GM23338 (cell line): Measurements from ENCODE around the gene KRTAP3-2. TPM values are rescaled to one million over a fixed set of nuclear protein-coding genes. Genes with fewer than 3 reads are reported as not detected.

ENCODE experiments used
- ATAC-seq: fragments of 200-7000 bp; cut with Tn5 transposase; 3 replicates; pipeline ENCODE4 v1.9.1; 2020
- DNase-seq: peaks from one replicate; pipeline ENCODE4 v3.0.0-alpha.2; 2015; ENCODE audit warnings: low spot score
- H2AFZ ChIP-seq: fragments of 200-600 bp; sonication (generic); 2 replicates; pipeline ENCODE4 v1.8.0; 2016; ENCODE audit warnings: antibody characterized with exemption, mild to moderate bottlenecking, moderate library complexity
- H3F3A ChIP-seq: fragments of 200-600 bp; sonication (generic); replicated peaks from 2 replicates; pipeline ENCODE4 v1.8.0; 2017; ENCODE audit warnings: antibody characterized with exemption, mixed run types, low read depth
- H3K27ac ChIP-seq: fragments of 200-600 bp; sonication (generic); 2 replicates; pipeline ENCODE4 v1.6.1; 2016; ENCODE audit warnings: low read depth
- H3K27me3 ChIP-seq: fragments of 200-600 bp; sonication (generic); 2 replicates; pipeline ENCODE4 v1.8.0; 2016; ENCODE audit warnings: mild to moderate bottlenecking, mixed run types, moderate library complexity; ENCODE audit not compliant: insufficient read depth
- H3K36me3 ChIP-seq: fragments of 200-600 bp; sonication (generic); 2 replicates; pipeline ENCODE4 v1.8.0; 2016; ENCODE audit warnings: mild to moderate bottlenecking; ENCODE audit not compliant: insufficient read depth
- H3K4me1 ChIP-seq: fragments of 200-600 bp; sonication (generic); 2 replicates; pipeline ENCODE4 v1.8.0; 2016; ENCODE audit warnings: mild to moderate bottlenecking, moderate library complexity; ENCODE audit not compliant: insufficient read depth
- H3K4me2 ChIP-seq: fragments of 200-600 bp; sonication (generic); 2 replicates; pipeline ENCODE4 v1.7.1; 2017; ENCODE audit warnings: mixed run types
- H3K4me3 ChIP-seq: fragments of 200-600 bp; sonication (generic); 2 replicates; pipeline ENCODE4 v1.6.1; 2016; ENCODE audit warnings: mixed run types
- H3K79me2 ChIP-seq: fragments of 200-600 bp; sonication (generic); replicated peaks from 2 replicates; pipeline ENCODE4 v1.8.0; 2017; ENCODE audit warnings: mild to moderate bottlenecking; ENCODE audit not compliant: insufficient read depth
- H3K9me2 ChIP-seq: fragments of 200-600 bp; sonication (generic); 2 replicates; pipeline ENCODE4 v1.8.0; 2017; ENCODE audit not compliant: insufficient read depth
- H4K20me1 ChIP-seq: fragments of 200-600 bp; sonication (generic); replicated peaks from 2 replicates; pipeline ENCODE4 v1.8.0; 2017; ENCODE audit warnings: mild to moderate bottlenecking; ENCODE audit not compliant: insufficient read depth
- H3K27ac Mint-ChIP-seq: 2 replicates; pipeline ENCODE4 v1.8.0; 2020; ENCODE audit warnings: inconsistent platforms, mild to moderate bottlenecking, moderate library complexity, mixed read lengths
- H3K27me3 Mint-ChIP-seq: 3 replicates; pipeline ENCODE4 v1.8.0; 2022; ENCODE audit warnings: low read depth, mild to moderate bottlenecking, moderate library complexity, mixed read lengths, inconsistent platforms; ENCODE audit not compliant: insufficient read depth, poor library complexity
- H3K36me3 Mint-ChIP-seq: 3 replicates; pipeline ENCODE4 v1.8.0; 2021; ENCODE audit warnings: low read depth, mild to moderate bottlenecking, inconsistent platforms, moderate library complexity, mixed read lengths
- H3K4me1 Mint-ChIP-seq: 3 replicates; pipeline ENCODE4 v1.8.0; 2020; ENCODE audit warnings: mild to moderate bottlenecking, inconsistent platforms, mixed read lengths
- H3K4me3 Mint-ChIP-seq: 3 replicates; pipeline ENCODE4 v1.8.0; 2021; ENCODE audit warnings: moderate library complexity, mild to moderate bottlenecking, inconsistent platforms, mixed read lengths
- H3K9me3 Mint-ChIP-seq: 3 replicates; pipeline ENCODE4 v1.8.0; 2020; ENCODE audit warnings: moderate library complexity, mild to moderate bottlenecking, inconsistent platforms, mixed read lengths
- CREB1 ChIP-seq: fragments of 250-450 bp; sonication (Bioruptor Pico); IDR thresholded peaks from 2 replicates; pipeline ENCODE4 v1.5.0; 2020; ENCODE audit warnings: low read depth, mild to moderate bottlenecking, moderate library complexity
- ETS1 ChIP-seq: IDR thresholded peaks from 2 replicates; pipeline ENCODE4 v1.6.1; 2016; ENCODE audit warnings: antibody characterized with exemption
- EZH2 ChIP-seq: fragments of 200-600 bp; sonication (generic); IDR thresholded peaks from one replicate; pipeline ENCODE4 v1.8.0; 2017; ENCODE audit warnings: antibody characterized with exemption, mild to moderate bottlenecking, low read depth; ENCODE audit not compliant: unreplicated experiment
- EZH2phosphoT487 ChIP-seq: fragments of 200-600 bp; sonication (generic); IDR thresholded peaks from one replicate; pipeline ENCODE4 v1.8.1; 2018; ENCODE audit warnings: antibody characterized with exemption; ENCODE audit not compliant: unreplicated experiment
- JUNB ChIP-seq: IDR thresholded peaks from one replicate; pipeline ENCODE4 v1.6.1; 2016; ENCODE audit warnings: antibody characterized with exemption; ENCODE audit not compliant: unreplicated experiment
- NANOG ChIP-seq: IDR thresholded peaks from 2 replicates; pipeline ENCODE4 v1.6.1; 2016; ENCODE audit warnings: antibody characterized with exemption, borderline replicate concordance
- POLR2AphosphoS5 ChIP-seq: IDR thresholded peaks from 2 replicates; pipeline ENCODE4 v1.6.1; 2016; ENCODE audit warnings: antibody characterized with exemption, low read depth
- REST ChIP-seq: IDR thresholded peaks from one replicate; pipeline ENCODE4 v1.6.1; 2018; ENCODE audit warnings: antibody characterized with exemption; ENCODE audit not compliant: unreplicated experiment
- STAT1 ChIP-seq: IDR thresholded peaks from one replicate; pipeline ENCODE4 v1.6.1; 2016; ENCODE audit warnings: antibody characterized with exemption; ENCODE audit not compliant: unreplicated experiment
- ZNF114 ChIP-seq: fragments of 250-450 bp; sonication (Bioruptor Pico); IDR thresholded peaks from 2 replicates; pipeline ENCODE4 v1.5.0; 2020; ENCODE audit warnings: mild to moderate bottlenecking, moderate library complexity
- ZNF331 ChIP-seq: fragments of 250-450 bp; sonication (Bioruptor Pico); IDR thresholded peaks from 2 replicates; pipeline ENCODE4 v1.5.0; 2020; ENCODE audit warnings: low read depth, mild to moderate bottlenecking, moderate library complexity
- polyA plus RNA-seq: library from polyadenylated mRNA; unstranded; fragments of >200 nt; fragmentation: Nextera tagmentation; extraction: Ambion mirVana; gene quantifications from 2 replicates; pipeline ENCODE4 v1.2.1, GENCODE V29; 2016
- total RNA-seq: library from RNA; depleted of rRNA; stranded (reverse); fragments of >200 nt; shearing (Covaris generic); gene quantifications from 2 replicates; pipeline ENCODE4 v1.2.3, GENCODE V29; 2014
- TF ChIP-seq, protein P1 (sequence below), 2 experiments: fragments of 200-600 bp in 1 of 2; sonication (generic) in 1 of 2; conservative IDR thresholded peaks; 2 replicates each; pipeline versions ENCODE4 v1.5.1 to v1.6.1; 2016 to 2017; ENCODE audit warnings: antibody characterized with exemption in 2 of 2, low read depth in 2 of 2, mild to moderate bottlenecking in 2 of 2, moderate library complexity in 1 of 2
- TF ChIP-seq, protein P2 (sequence below): fragments of 250-450 bp; sonication (Bioruptor Pico); IDR thresholded peaks from 2 replicates; pipeline ENCODE4 v1.5.0; 2020; ENCODE audit warnings: mild to moderate bottlenecking, moderate library complexity

KRTAP3-2 gene
- total and polyA plus RNA-seq, 2 experiments from 2014 or later, result not detected

GRCh38 chr17:40952154-40952553 lies 47.6 kb downstream of the KRTAP3-2 start:
- no peak for TF ChIP-seq REST
- TF ChIP-seq, protein P1, sequence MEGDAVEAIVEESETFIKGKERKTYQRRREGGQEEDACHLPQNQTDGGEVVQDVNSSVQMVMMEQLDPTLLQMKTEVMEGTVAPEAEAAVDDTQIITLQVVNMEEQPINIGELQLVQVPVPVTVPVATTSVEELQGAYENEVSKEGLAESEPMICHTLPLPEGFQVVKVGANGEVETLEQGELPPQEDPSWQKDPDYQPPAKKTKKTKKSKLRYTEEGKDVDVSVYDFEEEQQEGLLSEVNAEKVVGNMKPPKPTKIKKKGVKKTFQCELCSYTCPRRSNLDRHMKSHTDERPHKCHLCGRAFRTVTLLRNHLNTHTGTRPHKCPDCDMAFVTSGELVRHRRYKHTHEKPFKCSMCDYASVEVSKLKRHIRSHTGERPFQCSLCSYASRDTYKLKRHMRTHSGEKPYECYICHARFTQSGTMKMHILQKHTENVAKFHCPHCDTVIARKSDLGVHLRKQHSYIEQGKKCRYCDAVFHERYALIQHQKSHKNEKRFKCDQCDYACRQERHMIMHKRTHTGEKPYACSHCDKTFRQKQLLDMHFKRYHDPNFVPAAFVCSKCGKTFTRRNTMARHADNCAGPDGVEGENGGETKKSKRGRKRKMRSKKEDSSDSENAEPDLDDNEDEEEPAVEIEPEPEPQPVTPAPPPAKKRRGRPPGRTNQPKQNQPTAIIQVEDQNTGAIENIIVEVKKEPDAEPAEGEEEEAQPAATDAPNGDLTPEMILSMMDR (conservative IDR thresholded peaks at IDR 0.05; ENCODE audit: low read depth in 2 of 2), result no peak
- no peak for TF ChIP-seq STAT1
- no peak for TF ChIP-seq NANOG
- TF ChIP-seq CREB1 (CRISPR knock-in tag), result no peak
- TF ChIP-seq, protein P2, sequence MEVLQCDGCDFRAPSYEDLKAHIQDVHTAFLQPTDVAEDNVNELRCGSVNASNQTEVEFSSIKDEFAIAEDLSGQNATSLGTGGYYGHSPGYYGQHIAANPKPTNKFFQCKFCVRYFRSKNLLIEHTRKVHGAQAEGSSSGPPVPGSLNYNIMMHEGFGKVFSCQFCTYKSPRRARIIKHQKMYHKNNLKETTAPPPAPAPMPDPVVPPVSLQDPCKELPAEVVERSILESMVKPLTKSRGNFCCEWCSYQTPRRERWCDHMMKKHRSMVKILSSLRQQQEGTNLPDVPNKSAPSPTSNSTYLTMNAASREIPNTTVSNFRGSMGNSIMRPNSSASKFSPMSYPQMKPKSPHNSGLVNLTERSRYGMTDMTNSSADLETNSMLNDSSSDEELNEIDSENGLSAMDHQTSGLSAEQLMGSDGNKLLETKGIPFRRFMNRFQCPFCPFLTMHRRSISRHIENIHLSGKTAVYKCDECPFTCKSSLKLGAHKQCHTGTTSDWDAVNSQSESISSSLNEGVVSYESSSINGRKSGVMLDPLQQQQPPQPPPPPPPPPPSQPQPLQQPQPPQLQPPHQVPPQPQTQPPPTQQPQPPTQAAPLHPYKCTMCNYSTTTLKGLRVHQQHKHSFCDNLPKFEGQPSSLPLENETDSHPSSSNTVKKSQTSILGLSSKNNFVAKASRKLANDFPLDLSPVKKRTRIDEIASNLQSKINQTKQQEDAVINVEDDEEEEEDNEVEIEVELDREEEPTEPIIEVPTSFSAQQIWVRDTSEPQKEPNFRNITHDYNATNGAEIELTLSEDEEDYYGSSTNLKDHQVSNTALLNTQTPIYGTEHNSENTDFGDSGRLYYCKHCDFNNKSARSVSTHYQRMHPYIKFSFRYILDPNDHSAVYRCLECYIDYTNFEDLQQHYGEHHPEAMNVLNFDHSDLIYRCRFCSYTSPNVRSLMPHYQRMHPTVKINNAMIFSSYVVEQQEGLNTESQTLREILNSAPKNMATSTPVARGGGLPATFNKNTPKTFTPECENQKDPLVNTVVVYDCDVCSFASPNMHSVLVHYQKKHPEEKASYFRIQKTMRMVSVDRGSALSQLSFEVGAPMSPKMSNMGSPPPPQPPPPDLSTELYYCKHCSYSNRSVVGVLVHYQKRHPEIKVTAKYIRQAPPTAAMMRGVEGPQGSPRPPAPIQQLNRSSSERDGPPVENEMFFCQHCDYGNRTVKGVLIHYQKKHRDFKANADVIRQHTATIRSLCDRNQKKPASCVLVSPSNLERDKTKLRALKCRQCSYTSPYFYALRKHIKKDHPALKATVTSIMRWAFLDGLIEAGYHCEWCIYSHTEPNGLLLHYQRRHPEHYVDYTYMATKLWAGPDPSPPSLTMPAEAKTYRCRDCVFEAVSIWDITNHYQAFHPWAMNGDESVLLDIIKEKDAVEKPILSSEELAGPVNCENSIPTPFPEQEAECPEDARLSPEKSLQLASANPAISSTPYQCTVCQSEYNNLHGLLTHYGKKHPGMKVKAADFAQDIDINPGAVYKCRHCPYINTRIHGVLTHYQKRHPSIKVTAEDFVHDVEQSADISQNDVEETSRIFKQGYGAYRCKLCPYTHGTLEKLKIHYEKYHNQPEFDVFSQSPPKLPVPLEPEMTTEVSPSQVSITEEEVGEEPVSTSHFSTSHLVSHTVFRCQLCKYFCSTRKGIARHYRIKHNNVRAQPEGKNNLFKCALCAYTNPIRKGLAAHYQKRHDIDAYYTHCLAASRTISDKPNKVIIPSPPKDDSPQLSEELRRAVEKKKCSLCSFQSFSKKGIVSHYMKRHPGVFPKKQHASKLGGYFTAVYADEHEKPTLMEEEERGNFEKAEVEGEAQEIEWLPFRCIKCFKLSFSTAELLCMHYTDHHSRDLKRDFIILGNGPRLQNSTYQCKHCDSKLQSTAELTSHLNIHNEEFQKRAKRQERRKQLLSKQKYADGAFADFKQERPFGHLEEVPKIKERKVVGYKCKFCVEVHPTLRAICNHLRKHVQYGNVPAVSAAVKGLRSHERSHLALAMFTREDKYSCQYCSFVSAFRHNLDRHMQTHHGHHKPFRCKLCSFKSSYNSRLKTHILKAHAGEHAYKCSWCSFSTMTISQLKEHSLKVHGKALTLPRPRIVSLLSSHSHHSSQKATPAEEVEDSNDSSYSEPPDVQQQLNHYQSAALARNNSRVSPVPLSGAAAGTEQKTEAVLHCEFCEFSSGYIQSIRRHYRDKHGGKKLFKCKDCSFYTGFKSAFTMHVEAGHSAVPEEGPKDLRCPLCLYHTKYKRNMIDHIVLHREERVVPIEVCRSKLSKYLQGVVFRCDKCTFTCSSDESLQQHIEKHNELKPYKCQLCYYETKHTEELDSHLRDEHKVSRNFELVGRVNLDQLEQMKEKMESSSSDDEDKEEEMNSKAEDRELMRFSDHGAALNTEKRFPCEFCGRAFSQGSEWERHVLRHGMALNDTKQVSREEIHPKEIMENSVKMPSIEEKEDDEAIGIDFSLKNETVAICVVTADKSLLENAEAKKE, result no peak
- no peak for TF ChIP-seq ZNF331
- no peak for TF ChIP-seq EZH2
- no peak for TF ChIP-seq ZNF114 (CRISPR knock-in tag)
- TF ChIP-seq POLR2AphosphoS5, result no peak
- TF ChIP-seq EZH2phosphoT487, result no peak
- no peak for TF ChIP-seq JUNB
- no peak for TF ChIP-seq ETS1
- no peaks in the 10 kb centered on the region for H3F3A ChIP-seq
- peaks cover 6% of the 10 kb centered on the region for H3K4me1 ChIP-seq
- H3K27me3 ChIP-seq, result no peaks in the 10 kb centered on the region
- DNase-seq, result no peak
- H3K36me3 ChIP-seq, result no peaks in the 10 kb centered on the region
- no peak overlapping the region for H3K27ac ChIP-seq
- peak overlapping the region; percentile 78; the same call in 1 of the 2 replicates for H2AFZ ChIP-seq
- no peaks in the 10 kb centered on the region for H4K20me1 ChIP-seq
- no peak overlapping the region for H3K4me2 ChIP-seq
- H3K4me3 ChIP-seq, result no peak overlapping the region
- peaks cover 7% of the 10 kb centered on the region for H3K9me2 ChIP-seq
- Mint-ChIP-seq H3K27ac (no peak overlapping the region), H3K27me3 (peaks cover 2% of the 10 kb centered on the region), H3K4me1 (peaks cover 9% of the 10 kb centered on the region), H3K4me3 (no peak overlapping the region), H3K9me3 (no peaks in the 10 kb centered on the region; the same call in 2 of the 3 replicates), H3K36me3 (no peaks in the 10 kb centered on the region)
- no peak for ATAC-seq
- no peaks in the 10 kb centered on the region for H3K79me2 ChIP-seq
